K562 (cell line): ENCODE results near the gene SPTBN4. TPM values are rescaled to one million over a fixed set of nuclear protein-coding genes. Genes with fewer than 3 reads are reported as not detected.
A peak's percentile ranks its signal among the peaks of the same experiment; 100 is the strongest.

ENCODE experiments used
- CREM ChIP-seq: IDR thresholded peaks from 2 replicates; pipeline ENCODE4 v1.6.1; 2014; ENCODE audit warnings: antibody characterized with exemption, low read depth
- HCFC1 ChIP-seq: IDR thresholded peaks from 2 replicates; pipeline ENCODE4 v1.6.1; 2012; ENCODE audit warnings: low read depth, low read length, improper control_type of control experiment
- ILF3 ChIP-seq: fragments of 450-650 bp; IDR thresholded peaks from 2 replicates; pipeline ENCODE4 v1.6.1; 2018; ENCODE audit warnings: antibody characterized with exemption, mild to moderate bottlenecking, moderate library complexity, borderline replicate concordance
- KLF10 ChIP-seq: fragments of 250-450 bp; sonication (Bioruptor Pico); IDR thresholded peaks from 2 replicates; pipeline ENCODE4 v1.6.1; 2021; ENCODE audit warnings: matching md5 sums
- NFIC ChIP-seq: fragments of 450-650 bp; IDR thresholded peaks from 2 replicates; pipeline ENCODE4 v1.6.1; 2017; ENCODE audit warnings: mild to moderate bottlenecking, inconsistent platforms
- NR4A1 ChIP-seq, 2 experiments: fragments of 250-450 bp in 1 of 2; fragments of 450-650 bp in 1 of 2; sonication (Bioruptor Pico) in 1 of 2; IDR thresholded peaks; 2 replicates each; pipeline versions ENCODE4 v1.4.0 to v1.6.1; 2016 to 2020; ENCODE audit warnings: mild to moderate bottlenecking in 2 of 2, missing compliant biosample characterization in 1 of 2, missing genetic modification characterization in 1 of 2, moderate library complexity in 1 of 2
- SRF ChIP-seq, 2 experiments: fragments of 250-450, 450-650 bp in 1 of 2; sonication (Bioruptor Pico) in 1 of 2; sonication (generic) in 1 of 2; formaldehyde crosslinking; IDR thresholded peaks; 2 replicates each; pipeline versions ENCODE4 v1.5.0 to v1.5.1; 2020 to 2022; ENCODE audit warnings: mild to moderate bottlenecking in 1 of 2, missing genetic modification reagents in 1 of 2
- TEAD2 ChIP-seq: fragments of 450-650 bp; IDR thresholded peaks from 2 replicates; pipeline ENCODE4 v1.6.1; 2016; ENCODE audit warnings: missing genetic modification characterization, control low read depth, missing compliant biosample characterization
- ZNF23 ChIP-seq: fragments of 250-450 bp; sonication (Bioruptor Pico); IDR thresholded peaks from 2 replicates; pipeline ENCODE4 v1.4.0; 2020; ENCODE audit warnings: mild to moderate bottlenecking
- ZSCAN32 ChIP-seq: fragments of 450-650 bp; formaldehyde crosslinking; IDR thresholded peaks from 2 replicates; pipeline ENCODE4 v1.4.0; 2020; ENCODE audit warnings: mild to moderate bottlenecking, moderate library complexity
- polyA plus RNA-seq, 8 experiments: library from polyadenylated mRNA; depleted of rRNA in 4 of 8; stranded (reverse) in 5 of 8; unstranded in 3 of 8; fragments of >200 nt; fragmentation: Nextera tagmentation in 2 of 8; fragmentation: Illumina TruSeq in 1 of 8; extraction: Ambion mirVana in 2 of 8; extraction: Trizol in 1 of 8; gene quantifications; 2 replicates each; pipeline versions ENCODE4 v1.2.1 to v1.2.3, GENCODE V29; 2011 to 2014; ENCODE audit warnings: inconsistent platforms in 1 of 8, missing spikeins in 1 of 8
- total RNA-seq, 7 experiments: library from RNA; depleted of rRNA in 6 of 7; stranded (reverse); fragments of >200 nt in 6 of 7; fragmentation: Illumina TruSeq in 2 of 7; extraction: Trizol in 2 of 7; gene quantifications; 2 replicates each; pipeline versions ENCODE4 v1.2.1 to v1.2.3, GENCODE V29; 2011 to 2021; ENCODE audit warnings: low replicate concordance in 1 of 7
- TF ChIP-seq, protein P1 (sequence below), 3 experiments: fragments of 200-800 bp in 1 of 3; fragments of 250-450 bp in 1 of 3; fragments of 450-650 bp in 1 of 3; sonication (Bioruptor Pico) in 1 of 3; sonication (Bioruptor generic) in 1 of 3; formaldehyde crosslinking in 1 of 3; IDR thresholded peaks; 2 replicates each; pipeline versions ENCODE4 v1.6.1 to v1.8.0; 2016 to 2022; ENCODE audit warnings: mild to moderate bottlenecking in 2 of 3, missing genetic modification characterization in 2 of 3, missing compliant biosample characterization in 1 of 3, moderate library complexity in 1 of 3
- TF ChIP-seq, protein P2 (sequence below): conservative IDR thresholded peaks from 2 replicates; pipeline ENCODE4 v1.6.1; 2011; ENCODE audit warnings: low read depth, mild to moderate bottlenecking, low read length; ENCODE audit not compliant: control insufficient read depth
- TF ChIP-seq, protein P3 (sequence below): sonication (generic); formaldehyde crosslinking; IDR thresholded peaks from 2 replicates; pipeline ENCODE4 v1.8.0; 2022; ENCODE audit warnings: missing genetic modification reagents, mild to moderate bottlenecking, borderline replicate concordance
- TF ChIP-seq, protein P4 (sequence below): fragments of 450-650 bp; IDR thresholded peaks from 2 replicates; pipeline ENCODE4 v1.6.1; 2017; ENCODE audit warnings: antibody characterized with exemption, mild to moderate bottlenecking

The SPTBN4 gene
- total and polyA plus RNA-seq, 9 of the 15 experiments (the other 6 are each of a cell fraction or from before 2014, with no cell fraction given), result 0.01 to 1.5 (median 0.86) TPM

DNA sequence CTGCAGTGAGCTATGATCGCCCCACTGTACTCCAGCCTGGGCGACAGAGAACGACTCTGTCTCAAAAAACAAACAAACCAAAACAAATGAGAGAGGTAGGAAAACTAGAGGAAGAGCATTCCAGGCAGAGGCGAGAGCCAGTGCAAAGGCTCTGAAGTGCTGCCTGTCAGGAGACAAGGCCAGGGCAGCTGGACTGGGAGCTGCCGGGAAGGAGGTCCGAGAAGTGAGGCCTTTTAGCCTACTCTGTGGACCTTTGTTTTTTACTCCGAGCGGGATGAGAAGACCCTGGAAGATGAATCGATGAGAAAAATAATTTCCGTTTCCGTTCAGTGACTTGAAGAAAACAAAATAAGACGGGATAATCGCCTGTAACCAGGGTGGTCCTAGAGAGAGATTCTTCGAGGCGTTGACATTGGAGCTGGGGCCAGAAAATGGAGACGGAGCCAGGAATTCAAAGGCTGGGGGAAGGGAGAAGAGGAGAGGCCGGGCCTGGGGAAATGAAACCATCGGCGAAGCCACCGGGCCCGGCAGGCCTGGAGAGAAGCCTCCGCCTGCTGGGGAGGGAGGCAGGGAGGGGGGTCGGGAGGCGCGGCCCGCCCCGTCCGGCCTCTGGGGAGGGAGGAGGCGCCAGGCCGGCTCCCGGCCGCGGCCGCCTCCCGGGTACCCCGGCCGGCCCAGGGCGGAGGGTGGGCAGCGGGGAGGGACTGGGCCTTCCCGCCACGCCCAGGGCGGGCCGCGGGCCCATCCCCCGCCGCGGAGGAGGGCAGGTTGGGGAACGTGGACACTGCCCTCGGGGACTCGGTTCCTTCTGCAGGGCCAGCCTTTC lies 33.2 kb upstream of the SPTBN4 start (continued):
- TF ChIP-seq SRF (CRISPR knock-in tag; IDR thresholded peaks at IDR 0.05) (0 out of 4 replicates have a peak, but pooled peaks of 1 of the 2 experiments have one; percentile 20), ILF3 (no peak), ZNF23 (no peak), NFIC (peak; percentile 44), CREM (peak; percentile 7; the same call in 1 of the 2 replicates), TEAD2 (tag) (peak; percentile 43; the same call in 1 of the 2 replicates), ZSCAN32 (CRISPR knock-in tag) (no peak), KLF10 (CRISPR knock-in tag) (no peak), HCFC1 (no peak), NR4A1 (CRISPR knock-in tag; IDR thresholded peaks at IDR 0.05) (no peak), NR4A1 (tag; IDR thresholded peaks at IDR 0.05) (peak; percentile 28; the same call in 1 of the 2 replicates)
- TF ChIP-seq, protein P1, sequence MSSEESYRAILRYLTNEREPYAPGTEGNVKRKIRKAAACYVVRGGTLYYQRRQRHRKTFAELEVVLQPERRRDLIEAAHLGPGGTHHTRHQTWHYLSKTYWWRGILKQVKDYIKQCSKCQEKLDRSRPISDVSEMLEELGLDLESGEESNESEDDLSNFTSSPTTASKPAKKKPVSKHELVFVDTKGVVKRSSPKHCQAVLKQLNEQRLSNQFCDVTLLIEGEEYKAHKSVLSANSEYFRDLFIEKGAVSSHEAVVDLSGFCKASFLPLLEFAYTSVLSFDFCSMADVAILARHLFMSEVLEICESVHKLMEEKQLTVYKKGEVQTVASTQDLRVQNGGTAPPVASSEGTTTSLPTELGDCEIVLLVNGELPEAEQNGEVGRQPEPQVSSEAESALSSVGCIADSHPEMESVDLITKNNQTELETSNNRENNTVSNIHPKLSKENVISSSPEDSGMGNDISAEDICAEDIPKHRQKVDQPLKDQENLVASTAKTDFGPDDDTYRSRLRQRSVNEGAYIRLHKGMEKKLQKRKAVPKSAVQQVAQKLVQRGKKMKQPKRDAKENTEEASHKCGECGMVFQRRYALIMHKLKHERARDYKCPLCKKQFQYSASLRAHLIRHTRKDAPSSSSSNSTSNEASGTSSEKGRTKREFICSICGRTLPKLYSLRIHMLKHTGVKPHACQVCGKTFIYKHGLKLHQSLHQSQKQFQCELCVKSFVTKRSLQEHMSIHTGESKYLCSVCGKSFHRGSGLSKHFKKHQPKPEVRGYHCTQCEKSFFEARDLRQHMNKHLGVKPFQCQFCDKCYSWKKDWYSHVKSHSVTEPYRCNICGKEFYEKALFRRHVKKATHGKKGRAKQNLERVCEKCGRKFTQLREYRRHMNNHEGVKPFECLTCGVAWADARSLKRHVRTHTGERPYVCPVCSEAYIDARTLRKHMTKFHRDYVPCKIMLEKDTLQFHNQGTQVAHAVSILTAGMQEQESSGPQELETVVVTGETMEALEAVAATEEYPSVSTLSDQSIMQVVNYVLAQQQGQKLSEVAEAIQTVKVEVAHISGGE (CRISPR knock-in tag; IDR thresholded peaks at IDR 0.05), result peak in 1 of 3 experiments; percentile 53; a peak in 1 of 6 replicates
- TF ChIP-seq, protein P2, sequence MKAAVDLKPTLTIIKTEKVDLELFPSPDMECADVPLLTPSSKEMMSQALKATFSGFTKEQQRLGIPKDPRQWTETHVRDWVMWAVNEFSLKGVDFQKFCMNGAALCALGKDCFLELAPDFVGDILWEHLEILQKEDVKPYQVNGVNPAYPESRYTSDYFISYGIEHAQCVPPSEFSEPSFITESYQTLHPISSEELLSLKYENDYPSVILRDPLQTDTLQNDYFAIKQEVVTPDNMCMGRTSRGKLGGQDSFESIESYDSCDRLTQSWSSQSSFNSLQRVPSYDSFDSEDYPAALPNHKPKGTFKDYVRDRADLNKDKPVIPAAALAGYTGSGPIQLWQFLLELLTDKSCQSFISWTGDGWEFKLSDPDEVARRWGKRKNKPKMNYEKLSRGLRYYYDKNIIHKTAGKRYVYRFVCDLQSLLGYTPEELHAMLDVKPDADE, result peak; percentile 77
- TF ChIP-seq, protein P3, sequence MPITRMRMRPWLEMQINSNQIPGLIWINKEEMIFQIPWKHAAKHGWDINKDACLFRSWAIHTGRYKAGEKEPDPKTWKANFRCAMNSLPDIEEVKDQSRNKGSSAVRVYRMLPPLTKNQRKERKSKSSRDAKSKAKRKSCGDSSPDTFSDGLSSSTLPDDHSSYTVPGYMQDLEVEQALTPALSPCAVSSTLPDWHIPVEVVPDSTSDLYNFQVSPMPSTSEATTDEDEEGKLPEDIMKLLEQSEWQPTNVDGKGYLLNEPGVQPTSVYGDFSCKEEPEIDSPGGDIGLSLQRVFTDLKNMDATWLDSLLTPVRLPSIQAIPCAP, result no peak
- TF ChIP-seq, protein P4, sequence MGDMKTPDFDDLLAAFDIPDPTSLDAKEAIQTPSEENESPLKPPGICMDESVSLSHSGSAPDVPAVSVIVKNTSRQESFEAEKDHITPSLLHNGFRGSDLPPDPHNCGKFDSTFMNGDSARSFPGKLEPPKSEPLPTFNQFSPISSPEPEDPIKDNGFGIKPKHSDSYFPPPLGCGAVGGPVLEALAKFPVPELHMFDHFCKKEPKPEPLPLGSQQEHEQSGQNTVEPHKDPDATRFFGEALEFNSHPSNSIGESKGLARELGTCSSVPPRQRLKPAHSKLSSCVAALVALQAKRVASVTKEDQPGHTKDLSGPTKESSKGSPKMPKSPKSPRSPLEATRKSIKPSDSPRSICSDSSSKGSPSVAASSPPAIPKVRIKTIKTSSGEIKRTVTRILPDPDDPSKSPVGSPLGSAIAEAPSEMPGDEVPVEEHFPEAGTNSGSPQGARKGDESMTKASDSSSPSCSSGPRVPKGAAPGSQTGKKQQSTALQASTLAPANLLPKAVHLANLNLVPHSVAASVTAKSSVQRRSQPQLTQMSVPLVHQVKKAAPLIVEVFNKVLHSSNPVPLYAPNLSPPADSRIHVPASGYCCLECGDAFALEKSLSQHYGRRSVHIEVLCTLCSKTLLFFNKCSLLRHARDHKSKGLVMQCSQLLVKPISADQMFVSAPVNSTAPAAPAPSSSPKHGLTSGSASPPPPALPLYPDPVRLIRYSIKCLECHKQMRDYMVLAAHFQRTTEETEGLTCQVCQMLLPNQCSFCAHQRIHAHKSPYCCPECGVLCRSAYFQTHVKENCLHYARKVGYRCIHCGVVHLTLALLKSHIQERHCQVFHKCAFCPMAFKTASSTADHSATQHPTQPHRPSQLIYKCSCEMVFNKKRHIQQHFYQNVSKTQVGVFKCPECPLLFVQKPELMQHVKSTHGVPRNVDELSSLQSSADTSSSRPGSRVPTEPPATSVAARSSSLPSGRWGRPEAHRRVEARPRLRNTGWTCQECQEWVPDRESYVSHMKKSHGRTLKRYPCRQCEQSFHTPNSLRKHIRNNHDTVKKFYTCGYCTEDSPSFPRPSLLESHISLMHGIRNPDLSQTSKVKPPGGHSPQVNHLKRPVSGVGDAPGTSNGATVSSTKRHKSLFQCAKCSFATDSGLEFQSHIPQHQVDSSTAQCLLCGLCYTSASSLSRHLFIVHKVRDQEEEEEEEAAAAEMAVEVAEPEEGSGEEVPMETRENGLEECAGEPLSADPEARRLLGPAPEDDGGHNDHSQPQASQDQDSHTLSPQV, result peak; percentile 75; the same call in 1 of the 2 replicates
